ENCODE data around the gene GNB3. TPM values are rescaled to one million over a fixed set of nuclear protein-coding genes. Genes with fewer than 3 reads are reported as not detected.

Gene GNB3
- total and polyA plus RNA-seq, 2 of the 4 experiments (the other 2 are of a cell fraction) = 0.72 to 20.5 TPM

GRCh38 chr12:6860116-6860515, 19.4 kb downstream of the GNB3 start:
- Histone ChIP-seq H3K27ac (ENCODE audit: insufficient read depth, low read length) (no peak overlapping the region), H3K9me1 (ENCODE audit: insufficient read depth, low read length) (0 out of 2 replicates have a peak, but pooled peaks cover 3% of the 10 kb centered on the region), H2BK20ac (ENCODE audit: low read depth, low read length) (no peak overlapping the region), H3K23ac (ENCODE audit: low read depth, low read length) (no peak overlapping the region), H2BK15ac (ENCODE audit: low read depth, low read length) (no peak overlapping the region), H3K36me3 (ENCODE audit: control insufficient read depth, insufficient read depth, low read length) (peaks cover 83% of the 10 kb centered on the region), H3K4ac (ENCODE audit: low read depth, low read length) (no peak overlapping the region), H4K20me1 (ENCODE audit: insufficient read depth, low read length) (no peaks in the 10 kb centered on the region), H3K4me2 (ENCODE audit: low read depth, low read length) (no peak overlapping the region), H3K9ac (ENCODE audit: low read depth, low read length) (no peak overlapping the region), H2BK120ac (ENCODE audit: low read depth, low read length) (no peak overlapping the region), H4K5ac (ENCODE audit: low read depth, low read length) (no peak overlapping the region), H2AK5ac (ENCODE audit: low read depth, low read length) (no peak overlapping the region), H3K79me1 (ENCODE audit: low read depth in 1 of 2, low read length in 2 of 2) (peaks cover 5 to 26% of the 10 kb centered on the region in 2 experiments; a peak in 3 of 4 replicates), H3K4me3 (ENCODE audit: insufficient read depth, low read depth, low read length) (no peak overlapping the region), H4K91ac (ENCODE audit: insufficient read depth, low read depth, low read length) (no peak overlapping the region), H3K56ac (ENCODE audit: extremely low read depth, insufficient read depth, low read length) (no peak overlapping the region), H3K18ac (ENCODE audit: low read depth, low read length) (no peak overlapping the region), H3K9me3 (ENCODE audit: control insufficient read depth, insufficient read depth, low read length) (no peaks in the 10 kb centered on the region), H3K27me3 (ENCODE audit: control insufficient read depth, insufficient read depth, low read length) (no peaks in the 10 kb centered on the region), H4K8ac (ENCODE audit: low read depth in 2 of 2, low read length in 2 of 2) (no peak overlapping the region), H2BK5ac (ENCODE audit: low read depth, low read length, poor library complexity, severe bottlenecking) (no peak overlapping the region), H2AK9ac (replicated peaks; ENCODE audit: low read depth, low read length, poor library complexity) (no peak overlapping the region), H3K14ac (replicated peaks; ENCODE audit: low read depth, low read length) (no peak overlapping the region), H3K4me1 (ENCODE audit: control insufficient read depth, insufficient read depth, low read length) (no peaks in the 10 kb centered on the region), H2AFZ (replicated peaks; ENCODE audit: low read length, poor library complexity) (no peak overlapping the region)
- in situ Hi-C loops (cut with MboI; ENCODE audit: low sequenced_read_pairs) (no loop called here), dilution Hi-C loops (cut with HindIII; ENCODE audit: low sequenced_read_pairs, unreplicated experiment) (no loop called here), intact Hi-C loops (cut with micrococcal nuclease) (no loop called here)
- ATAC-seq (ENCODE audit: low read depth) (no peak), DNase-seq (no peak)
- BruUV-seq (replicated peaks) = no TSS peak
- ChIA-PET POLR2A (ENCODE audit: unreplicated experiment) (no interaction called here), CTCF (no interaction called here)
- TF ChIP-seq POLR2A (IDR thresholded peaks at IDR 0.05; ENCODE audit: low read depth, low read length) (no peak), USF2 (IDR thresholded peaks at IDR 0.05; ENCODE audit: low read depth, low read length) (no peak)
- no CpG with 5 or more reads among the region's 9 CpGs for whole genome bisulfite sequencing, 2 experiments (ENCODE audit: extremely low coverage in 2 of 2, insufficient read length in 1 of 2)
